Measurements from ENCODE around the gene ENTPD7. TPM values are rescaled to one million over a fixed set of nuclear protein-coding genes. Genes with fewer than 3 reads are reported as not detected.
A peak's percentile ranks its signal among the peaks of the same experiment; 100 is the strongest.

Gene ENTPD7
- total RNA-seq, 1 donor from 2014 or later: 11.0 TPM

DNA sequence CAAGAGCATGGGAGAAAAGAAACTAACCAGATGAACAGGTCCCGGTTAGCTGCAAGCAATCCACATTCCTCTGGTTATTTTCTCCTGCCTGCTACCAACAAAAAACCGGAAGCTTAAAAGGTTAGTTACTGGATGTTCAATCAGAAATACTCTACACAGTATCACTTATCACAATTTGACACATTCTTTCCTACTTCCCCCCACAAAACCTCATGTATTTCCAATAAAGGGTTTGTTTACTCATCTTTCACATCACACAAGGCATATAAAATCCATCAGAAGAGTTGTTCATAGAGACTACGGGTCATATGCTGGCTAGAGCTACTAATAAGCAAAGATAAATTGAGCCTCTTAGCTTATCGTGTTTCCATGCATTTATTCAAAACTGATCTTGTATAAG lies 43.9 kb upstream of the ENTPD7 start:
- no peak for DNase-seq
- H3K4me3 Mint-ChIP-seq (ENCODE audit: unreplicated experiment): no peak overlapping the region
- peaks cover 1% of the 10 kb centered on the region for H3K27me3 Mint-ChIP-seq (ENCODE audit: unreplicated experiment)
- H3K36me3 Mint-ChIP-seq (ENCODE audit: unreplicated experiment): no peaks in the 10 kb centered on the region
- H3K9me3 Mint-ChIP-seq (ENCODE audit: unreplicated experiment): no peaks in the 10 kb centered on the region
- H3K27ac Mint-ChIP-seq (ENCODE audit: unreplicated experiment): no peak overlapping the region
- H3K4me1 Mint-ChIP-seq (ENCODE audit: low read depth, unreplicated experiment): peaks cover 11% of the 10 kb centered on the region
- TF ChIP-seq, protein P1, sequence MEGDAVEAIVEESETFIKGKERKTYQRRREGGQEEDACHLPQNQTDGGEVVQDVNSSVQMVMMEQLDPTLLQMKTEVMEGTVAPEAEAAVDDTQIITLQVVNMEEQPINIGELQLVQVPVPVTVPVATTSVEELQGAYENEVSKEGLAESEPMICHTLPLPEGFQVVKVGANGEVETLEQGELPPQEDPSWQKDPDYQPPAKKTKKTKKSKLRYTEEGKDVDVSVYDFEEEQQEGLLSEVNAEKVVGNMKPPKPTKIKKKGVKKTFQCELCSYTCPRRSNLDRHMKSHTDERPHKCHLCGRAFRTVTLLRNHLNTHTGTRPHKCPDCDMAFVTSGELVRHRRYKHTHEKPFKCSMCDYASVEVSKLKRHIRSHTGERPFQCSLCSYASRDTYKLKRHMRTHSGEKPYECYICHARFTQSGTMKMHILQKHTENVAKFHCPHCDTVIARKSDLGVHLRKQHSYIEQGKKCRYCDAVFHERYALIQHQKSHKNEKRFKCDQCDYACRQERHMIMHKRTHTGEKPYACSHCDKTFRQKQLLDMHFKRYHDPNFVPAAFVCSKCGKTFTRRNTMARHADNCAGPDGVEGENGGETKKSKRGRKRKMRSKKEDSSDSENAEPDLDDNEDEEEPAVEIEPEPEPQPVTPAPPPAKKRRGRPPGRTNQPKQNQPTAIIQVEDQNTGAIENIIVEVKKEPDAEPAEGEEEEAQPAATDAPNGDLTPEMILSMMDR (IDR thresholded peaks at IDR 0.05; ENCODE audit: partially characterized antibody, unreplicated experiment): no peak

DNA sequence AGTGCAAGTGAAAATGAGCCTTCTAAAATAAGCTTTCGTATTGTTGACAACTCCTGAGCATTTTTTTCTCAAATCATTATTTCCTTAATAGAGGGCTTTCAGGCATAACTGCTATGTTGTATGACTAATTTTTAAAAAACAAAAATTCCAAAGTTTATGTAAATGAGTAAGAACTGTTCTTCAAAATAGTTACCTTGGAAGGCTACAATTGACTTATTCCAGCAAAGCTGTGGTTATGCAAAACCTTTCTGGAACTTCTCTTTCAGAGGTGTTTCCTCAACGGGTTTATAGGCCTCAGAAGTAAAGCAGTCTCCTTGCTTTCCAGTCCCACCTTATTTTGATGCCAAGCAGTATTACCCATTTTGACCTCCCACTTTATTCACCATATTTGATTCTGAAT lies 41.6 kb upstream of the ENTPD7 start:
- no peak overlapping the region for H3K4me3 Mint-ChIP-seq (ENCODE audit: unreplicated experiment)

DNA sequence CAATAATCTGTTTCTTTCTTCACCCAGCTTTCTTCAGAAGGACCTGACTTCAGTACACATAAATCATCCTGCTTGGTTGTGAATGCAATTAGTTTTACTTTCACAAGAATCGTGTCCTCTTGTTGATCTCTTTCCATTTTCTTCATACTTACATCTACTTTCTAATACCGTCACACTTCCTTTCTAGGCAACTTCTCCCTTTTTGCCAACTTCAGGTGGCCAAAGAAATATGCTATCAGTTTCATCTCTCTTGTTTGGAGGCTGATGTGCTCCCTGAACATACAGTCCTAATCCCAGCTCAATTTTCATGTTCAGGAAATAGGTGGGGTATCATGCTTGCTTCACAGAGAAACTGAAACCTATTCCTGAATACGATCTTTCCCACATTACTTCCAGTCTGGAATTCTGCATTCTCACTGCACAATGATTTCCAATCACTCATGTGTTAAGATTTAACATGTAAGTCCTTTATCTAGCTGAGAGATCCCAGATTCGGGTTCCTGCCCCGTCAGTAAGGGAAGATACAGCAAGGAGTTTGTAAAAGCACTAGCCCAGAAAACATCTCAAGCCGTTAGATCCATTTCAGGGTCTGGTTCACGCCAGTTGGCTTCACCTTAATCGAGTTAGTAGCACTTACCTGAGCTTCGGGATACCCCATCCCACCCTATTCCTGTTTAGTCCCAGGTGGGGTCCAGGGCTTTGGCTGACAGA lies 40.1 kb upstream of the ENTPD7 start:
- Mint-ChIP-seq H3K4me1 (ENCODE audit: low read depth, unreplicated experiment) (peaks cover 17% of the 10 kb centered on the region), H3K4me3 (ENCODE audit: unreplicated experiment) (peak overlapping the region; percentile 89), H3K36me3 (ENCODE audit: unreplicated experiment) (no peaks in the 10 kb centered on the region), H3K9me3 (ENCODE audit: unreplicated experiment) (peaks cover 5% of the 10 kb centered on the region), H3K27me3 (ENCODE audit: unreplicated experiment) (peaks cover 10% of the 10 kb centered on the region), H3K27ac (ENCODE audit: unreplicated experiment) (no peak overlapping the region)
- TF ChIP-seq, protein P1 (IDR thresholded peaks at IDR 0.05; ENCODE audit: partially characterized antibody, unreplicated experiment): no peak
- no peak for DNase-seq

More for the DNA sequence above, 41.6 kb upstream of the ENTPD7 start:
- H3K27ac Mint-ChIP-seq (ENCODE audit: unreplicated experiment): no peak overlapping the region
- peaks cover 10% of the 10 kb centered on the region for H3K27me3 Mint-ChIP-seq (ENCODE audit: unreplicated experiment)
- TF ChIP-seq, protein P1 (IDR thresholded peaks at IDR 0.05; ENCODE audit: partially characterized antibody, unreplicated experiment): no peak
- H3K9me3 Mint-ChIP-seq (ENCODE audit: unreplicated experiment): peaks cover 5% of the 10 kb centered on the region
- H3K36me3 Mint-ChIP-seq (ENCODE audit: unreplicated experiment): no peaks in the 10 kb centered on the region
- no peak for DNase-seq
- H3K4me1 Mint-ChIP-seq (ENCODE audit: low read depth, unreplicated experiment): peaks cover 17% of the 10 kb centered on the region

DNA sequence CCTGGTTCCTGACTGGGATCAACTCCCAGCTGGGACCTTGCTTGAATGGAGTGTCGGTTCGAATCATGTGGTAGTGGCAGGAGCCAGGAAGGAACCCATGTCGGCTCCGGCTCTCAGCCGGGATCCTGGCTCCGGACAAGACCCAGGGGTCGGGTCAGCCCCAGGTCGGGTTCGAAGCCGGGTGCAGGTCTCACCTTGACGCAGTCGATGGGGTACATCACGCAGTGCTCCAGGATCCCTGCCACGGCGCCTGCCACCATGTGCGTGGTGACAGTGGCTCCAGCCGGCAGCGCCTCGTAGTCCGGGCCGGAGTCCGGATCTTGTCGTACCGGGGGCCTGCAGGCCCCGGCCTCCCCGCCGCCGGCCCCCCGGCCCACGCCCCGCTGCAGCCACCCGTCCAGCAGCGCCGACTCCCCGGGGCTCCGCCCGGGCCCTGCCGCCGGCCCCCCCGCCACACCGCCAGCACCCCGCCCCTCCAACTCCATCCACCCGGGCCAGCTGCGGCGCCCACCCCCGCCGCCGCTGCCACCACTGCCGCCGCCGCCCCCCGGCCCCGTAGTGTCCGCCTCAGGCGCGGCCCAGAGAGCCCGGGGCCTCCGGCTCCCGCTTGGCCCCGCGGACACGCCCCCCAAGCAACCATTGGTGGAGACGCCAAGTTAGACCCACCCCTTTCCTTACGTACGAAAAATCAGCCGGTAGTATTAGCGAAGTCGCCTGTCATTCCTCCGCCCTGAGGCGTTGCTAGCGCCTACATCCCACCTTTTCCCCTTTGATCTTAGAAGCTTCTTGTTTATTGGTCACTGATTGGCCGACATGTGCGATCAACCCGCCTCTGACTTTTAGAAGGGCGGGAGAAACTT lies 39.2 kb upstream of the ENTPD7 start, which contains the start of gene SLC25A28:
TSS of gene SLC25A28 (minus strand) at position 589 of the 860 bp plus-strand sequence. CDS start at position 485, 104 bp downstream.
- TF ChIP-seq, protein P1 (IDR thresholded peaks at IDR 0.05; ENCODE audit: partially characterized antibody, unreplicated experiment): no peak
- no peaks in the 10 kb centered on the region for H3K36me3 Mint-ChIP-seq (ENCODE audit: unreplicated experiment)
- peak within 1 kb of the TSS; percentile 89 for H3K4me3 Mint-ChIP-seq (ENCODE audit: unreplicated experiment)
- peaks cover 10% of the 10 kb centered on the region for H3K27me3 Mint-ChIP-seq (ENCODE audit: unreplicated experiment)
- H3K4me1 Mint-ChIP-seq (ENCODE audit: low read depth, unreplicated experiment): peaks cover 17% of the 10 kb centered on the region
- DNase-seq: peak; percentile 91
- peaks cover 5% of the 10 kb centered on the region for H3K9me3 Mint-ChIP-seq (ENCODE audit: unreplicated experiment)
- H3K27ac Mint-ChIP-seq (ENCODE audit: unreplicated experiment): peak within 1 kb of the TSS; percentile 89
